ENCODE data around the gene C10orf143. TPM values are rescaled to one million over a fixed set of nuclear protein-coding genes. Genes with fewer than 3 reads are reported as not detected.
"Not testable (repeated sequence)": the region's sequence is repeated elsewhere in the genome, so short reads cannot be mapped to it uniquely, and the experiment has no call there.

Gene C10orf143
- total RNA-seq, 4 donors from 2014 or later, result 1.1 to 8.5 (median 4.5) TPM

DNA sequence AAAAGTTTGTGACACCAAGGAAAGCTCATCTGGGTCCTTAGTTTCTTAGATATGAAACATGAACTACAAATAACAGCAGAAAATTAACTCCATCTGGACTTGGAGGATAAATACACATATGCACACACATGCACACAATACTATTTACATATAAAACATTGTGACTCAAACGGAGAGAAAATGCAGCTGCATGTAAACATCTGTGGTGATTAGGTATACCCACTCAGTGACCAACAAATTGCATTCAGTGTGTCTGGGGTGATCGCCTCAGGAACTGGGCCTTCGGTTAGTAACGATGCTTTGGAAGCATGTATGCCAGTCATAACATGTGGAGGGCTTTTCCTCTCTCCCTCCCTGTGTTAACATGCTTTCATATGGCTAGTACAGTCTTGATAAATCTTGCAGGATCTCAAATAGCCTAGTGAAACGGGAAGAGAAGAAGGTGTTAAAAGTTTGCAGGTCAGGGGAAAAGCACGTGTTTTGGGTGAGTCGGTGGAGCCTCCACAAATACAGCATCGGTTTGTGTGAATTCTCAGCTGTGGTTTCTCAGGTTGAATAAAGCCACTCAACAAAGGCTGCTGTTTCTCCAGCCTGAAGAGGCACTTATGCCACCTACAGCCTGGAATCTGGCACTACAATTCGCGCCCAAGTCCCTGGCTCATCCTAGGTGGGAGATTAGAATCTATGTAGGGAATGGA, 16.9 kb upstream of the C10orf143 start:
- Histone ChIP-seq H3K27me3 (no peaks in the 10 kb centered on the region), H3K4me3 (no peak overlapping the region), H3K9me3 (no peaks in the 10 kb centered on the region), H3K4me1 (no peaks in the 10 kb centered on the region), H3K27ac (no peak overlapping the region), H3K36me3 (no peaks in the 10 kb centered on the region)
- WGBS, result 6% methylated on average over 10 of the region's 10 CpGs
- no peak for TF ChIP-seq POLR2AphosphoS5 (IDR thresholded peaks at IDR 0.05)
- TF ChIP-seq, protein P1, sequence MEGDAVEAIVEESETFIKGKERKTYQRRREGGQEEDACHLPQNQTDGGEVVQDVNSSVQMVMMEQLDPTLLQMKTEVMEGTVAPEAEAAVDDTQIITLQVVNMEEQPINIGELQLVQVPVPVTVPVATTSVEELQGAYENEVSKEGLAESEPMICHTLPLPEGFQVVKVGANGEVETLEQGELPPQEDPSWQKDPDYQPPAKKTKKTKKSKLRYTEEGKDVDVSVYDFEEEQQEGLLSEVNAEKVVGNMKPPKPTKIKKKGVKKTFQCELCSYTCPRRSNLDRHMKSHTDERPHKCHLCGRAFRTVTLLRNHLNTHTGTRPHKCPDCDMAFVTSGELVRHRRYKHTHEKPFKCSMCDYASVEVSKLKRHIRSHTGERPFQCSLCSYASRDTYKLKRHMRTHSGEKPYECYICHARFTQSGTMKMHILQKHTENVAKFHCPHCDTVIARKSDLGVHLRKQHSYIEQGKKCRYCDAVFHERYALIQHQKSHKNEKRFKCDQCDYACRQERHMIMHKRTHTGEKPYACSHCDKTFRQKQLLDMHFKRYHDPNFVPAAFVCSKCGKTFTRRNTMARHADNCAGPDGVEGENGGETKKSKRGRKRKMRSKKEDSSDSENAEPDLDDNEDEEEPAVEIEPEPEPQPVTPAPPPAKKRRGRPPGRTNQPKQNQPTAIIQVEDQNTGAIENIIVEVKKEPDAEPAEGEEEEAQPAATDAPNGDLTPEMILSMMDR (IDR thresholded peaks at IDR 0.05), result peak; percentile 47 to 80
- DNase-seq (ENCODE audit: low spot score in 2 of 2), result no peak

DNA sequence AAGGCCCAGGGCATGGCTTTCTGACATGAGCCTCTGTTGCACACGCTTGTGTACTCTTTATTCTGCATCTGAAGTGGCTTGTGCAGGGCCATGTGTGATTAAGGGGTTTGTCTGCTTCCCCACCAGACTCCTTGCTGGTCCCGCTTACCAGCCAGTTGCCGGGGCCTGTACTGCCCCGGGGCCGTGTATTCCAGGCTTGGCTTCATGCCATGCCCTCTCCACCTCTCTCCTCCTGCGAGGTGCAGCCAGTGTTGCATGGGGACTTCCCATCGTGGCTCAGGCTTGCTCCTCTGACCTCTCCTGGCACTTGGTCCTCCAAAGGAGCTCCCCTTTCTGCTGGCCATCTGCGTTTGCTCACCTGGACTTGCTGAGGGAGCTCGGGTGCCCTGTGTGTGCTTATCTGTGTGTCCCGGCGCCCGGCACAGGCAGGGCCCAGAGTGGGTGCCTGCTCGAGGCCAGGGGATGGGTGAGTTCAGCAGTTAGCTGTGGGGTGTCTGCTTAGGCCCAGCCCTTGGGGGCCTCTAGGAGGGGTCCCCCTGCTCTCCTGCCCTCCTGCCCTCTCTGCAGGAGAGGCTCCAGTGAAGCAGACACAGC, 11.0 kb upstream of the C10orf143 start:
- WGBS, result 48% methylated on average over 6 of the region's 13 CpGs
- Histone ChIP-seq H3K4me3 (no peak overlapping the region), H3K36me3 (no peaks in the 10 kb centered on the region), H3K9me3 (peaks cover 10% of the 10 kb centered on the region), H3K27ac (no peak overlapping the region), H3K4me1 (no peaks in the 10 kb centered on the region), H3K27me3 (no peaks in the 10 kb centered on the region)
- peak in 1 of 2 donors; percentile 58 for DNase-seq (ENCODE audit: low spot score in 2 of 2)
- TF ChIP-seq, protein P1 (IDR thresholded peaks at IDR 0.05), result no peak
- TF ChIP-seq EP300 (IDR thresholded peaks at IDR 0.05), result no peak
- TF ChIP-seq POLR2A (IDR thresholded peaks at IDR 0.05), result no peak
- TF ChIP-seq POLR2AphosphoS5 (IDR thresholded peaks at IDR 0.05), result no peak

DNA sequence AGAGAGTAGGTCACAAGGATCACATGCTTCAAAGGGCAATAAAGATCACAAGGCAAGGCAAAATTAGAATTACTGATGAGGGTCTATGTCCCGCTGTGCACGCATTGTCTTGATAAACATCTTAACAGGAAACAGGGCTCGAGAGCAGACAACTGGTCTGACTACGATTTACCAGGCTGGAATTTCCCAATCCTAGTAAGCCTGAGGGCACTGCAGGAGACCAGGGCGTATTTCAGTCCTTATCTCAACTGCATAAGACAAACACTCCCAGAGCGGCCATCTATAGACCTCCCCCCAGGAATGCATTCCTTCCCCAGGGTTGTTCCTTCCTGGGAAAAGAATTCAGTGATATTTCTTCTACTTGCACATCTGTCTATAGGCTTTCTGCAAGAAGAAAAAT, 6.9 kb upstream of the C10orf143 start:
- 52% methylated on average over 6 of the region's 6 CpGs for WGBS
- DNase-seq (ENCODE audit: low spot score in 2 of 2), result not testable (repeated sequence)
- peaks cover 10% of the 10 kb centered on the region for H3K9me3 ChIP-seq

DNA sequence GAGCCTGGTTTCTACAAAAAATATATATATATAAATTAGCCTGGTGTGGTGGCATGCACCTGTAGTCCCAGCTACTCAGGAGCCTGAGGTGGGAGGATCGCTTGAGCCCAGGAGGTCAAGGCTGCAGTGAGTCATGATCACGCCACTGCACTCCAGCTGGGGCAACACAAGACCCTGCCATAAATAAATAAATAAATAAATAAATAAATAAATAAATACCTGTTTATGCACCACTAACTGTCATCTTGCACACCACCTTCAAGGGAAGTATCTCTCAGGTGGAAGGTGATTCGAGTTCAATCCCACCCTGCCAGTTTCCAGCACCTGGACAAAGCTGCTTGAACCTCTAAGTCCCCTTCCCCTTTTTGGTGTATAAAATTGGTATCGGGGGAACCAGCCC, 6.3 kb upstream of the C10orf143 start:
- peaks cover 10% of the 10 kb centered on the region for H3K9me3 ChIP-seq
- not testable (repeated sequence) for H3K36me3 ChIP-seq; H3K4me1 ChIP-seq; H3K4me3 ChIP-seq; H3K27me3 ChIP-seq; H3K27ac ChIP-seq; DNase-seq (ENCODE audit: low spot score in 2 of 2)
- 96% methylated on average over 4 of the region's 4 CpGs for WGBS

More for the DNA sequence above, 6.9 kb upstream of the C10orf143 start:
- H3K4me1 ChIP-seq, H3K27ac ChIP-seq, H3K36me3 ChIP-seq, H3K4me3 ChIP-seq, H3K27me3 ChIP-seq: not testable (repeated sequence)

DNA sequence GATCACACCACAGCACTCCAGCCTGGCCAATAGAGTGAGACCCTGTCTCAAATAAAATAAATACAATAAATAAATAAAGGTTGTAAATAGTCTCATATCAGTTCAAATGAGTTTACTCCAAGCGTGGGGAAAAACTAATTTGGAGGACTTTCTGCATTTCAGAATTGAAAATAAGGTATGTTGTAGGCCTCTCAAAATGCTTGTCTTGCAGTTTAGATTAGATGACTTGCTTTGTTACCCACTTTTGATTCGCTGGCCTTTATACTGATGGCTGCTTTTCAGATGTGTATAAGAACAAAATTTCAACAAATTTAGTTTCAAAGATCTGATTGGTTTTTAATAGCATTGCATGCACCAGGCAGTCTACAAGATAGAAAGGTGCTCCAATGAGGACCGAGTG, 2.2 kb upstream of the C10orf143 start:
- DNase-seq (ENCODE audit: low spot score in 2 of 2), result no peak
- 97% methylated on average over 3 of the region's 3 CpGs for WGBS
- Histone ChIP-seq H3K36me3 (no peaks in the 10 kb centered on the region), H3K27ac (no peak overlapping the region), H3K4me3 (no peak overlapping the region), H3K27me3 (no peaks in the 10 kb centered on the region), H3K9me3 (peaks cover 5% of the 10 kb centered on the region), H3K4me1 (peaks cover 28% of the 10 kb centered on the region)
- TF ChIP-seq POLR2AphosphoS5 (IDR thresholded peaks at IDR 0.05) (no peak), EP300 (IDR thresholded peaks at IDR 0.05) (no peak), POLR2A (IDR thresholded peaks at IDR 0.05) (no peak)
- TF ChIP-seq, protein P1 (IDR thresholded peaks at IDR 0.05), result no peak

DNA sequence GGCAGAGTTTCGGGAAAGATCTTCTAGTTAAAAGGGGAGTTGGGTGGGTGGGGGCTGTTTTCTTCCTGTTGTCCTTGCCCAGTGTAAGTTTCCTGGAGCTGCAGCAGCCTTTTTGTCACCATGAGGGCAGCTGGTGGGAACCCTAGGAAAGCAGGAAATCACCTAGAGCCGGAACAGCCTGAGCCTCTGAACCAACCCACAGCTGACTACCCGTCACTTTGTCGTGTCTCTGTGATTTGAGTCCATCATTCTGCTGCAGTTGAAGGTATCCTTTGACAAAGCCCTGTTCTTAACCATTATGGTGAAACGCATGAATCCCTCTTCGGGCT, 1.2 kb upstream of the C10orf143 start:
- no peak for DNase-seq (ENCODE audit: low spot score in 2 of 2)
- WGBS, result 65% methylated on average over 6 of the region's 6 CpGs
- peak overlapping the region; percentile 89 for H3K4me3 ChIP-seq
- TF ChIP-seq, protein P1 (IDR thresholded peaks at IDR 0.05), result no peak
- TF ChIP-seq POLR2AphosphoS5 (IDR thresholded peaks at IDR 0.05) (no peak), POLR2A (IDR thresholded peaks at IDR 0.05) (no peak), EP300 (IDR thresholded peaks at IDR 0.05) (no peak)
- peak overlapping the region; percentile 95 for H3K27ac ChIP-seq
- H3K9me3 ChIP-seq, result no peaks in the 10 kb centered on the region
- H3K36me3 ChIP-seq, result no peaks in the 10 kb centered on the region
- no peaks in the 10 kb centered on the region for H3K27me3 ChIP-seq
- peaks cover 28% of the 10 kb centered on the region for H3K4me1 ChIP-seq
